GM13977 (cell line): Measurements from ENCODE around the gene PLXNB2.

Experiments
- DNase-seq: peaks from one replicate; pipeline ENCODE4 v3.0.0; 2012; ENCODE audit warnings: low spot score
- in situ Hi-C: fragments of 300-500 bp; cut with MboI; formaldehyde crosslinking; loops from one replicate; pipeline ENCODE4 v1.12.0; 2022; ENCODE audit warnings: low sequenced_read_pairs, low pct_unique_long_range_greater_than_20kb, mixed read lengths, inconsistent platforms; ENCODE audit not compliant: unreplicated experiment
- TF ChIP-seq, protein P1 (sequence below): IDR thresholded peaks from 2 replicates; pipeline ENCODE4 v1.5.1; 2012; ENCODE audit warnings: mild to moderate bottlenecking, control low read depth; ENCODE audit not compliant: insufficient read depth; ENCODE audit errors: extremely low read depth, missing control alignments

PLXNB2 gene

DNA sequence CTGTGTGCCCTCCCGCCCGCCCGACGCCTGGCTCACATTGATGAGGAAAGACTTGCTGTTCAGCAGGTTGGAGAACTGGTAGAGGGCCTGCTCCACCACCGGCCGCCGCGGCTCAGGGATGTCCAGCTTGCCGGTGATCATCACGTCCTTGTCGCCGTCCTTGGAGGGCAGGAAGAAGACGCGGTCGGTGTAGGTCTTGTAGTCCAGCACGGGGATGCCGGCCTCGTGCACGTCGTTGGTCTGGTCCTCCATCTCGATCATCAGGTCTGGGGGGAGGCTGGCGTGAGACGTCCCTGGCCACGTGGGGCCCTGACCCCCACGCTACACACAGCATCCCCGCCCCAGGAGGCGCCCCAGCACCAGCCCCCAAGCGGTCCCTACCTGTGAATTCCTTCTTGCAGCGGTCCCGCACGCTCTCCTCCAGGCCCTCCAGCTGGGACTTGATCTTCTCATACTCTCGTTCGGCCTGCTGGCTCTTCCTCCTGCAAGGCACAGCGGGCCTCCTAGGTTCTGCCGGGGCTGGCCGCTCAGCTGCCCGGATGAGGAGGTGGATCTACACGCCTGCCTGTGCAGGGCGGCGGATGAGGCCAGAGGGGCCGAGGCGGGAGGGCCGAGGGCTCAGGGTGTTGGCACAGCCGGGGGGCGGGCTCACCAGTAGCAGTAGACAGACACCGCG is 26.6 kb downstream of the PLXNB2 start:
- no peak for DNase-seq
- in situ Hi-C loops = no loop called here
- TF ChIP-seq, protein P1, sequence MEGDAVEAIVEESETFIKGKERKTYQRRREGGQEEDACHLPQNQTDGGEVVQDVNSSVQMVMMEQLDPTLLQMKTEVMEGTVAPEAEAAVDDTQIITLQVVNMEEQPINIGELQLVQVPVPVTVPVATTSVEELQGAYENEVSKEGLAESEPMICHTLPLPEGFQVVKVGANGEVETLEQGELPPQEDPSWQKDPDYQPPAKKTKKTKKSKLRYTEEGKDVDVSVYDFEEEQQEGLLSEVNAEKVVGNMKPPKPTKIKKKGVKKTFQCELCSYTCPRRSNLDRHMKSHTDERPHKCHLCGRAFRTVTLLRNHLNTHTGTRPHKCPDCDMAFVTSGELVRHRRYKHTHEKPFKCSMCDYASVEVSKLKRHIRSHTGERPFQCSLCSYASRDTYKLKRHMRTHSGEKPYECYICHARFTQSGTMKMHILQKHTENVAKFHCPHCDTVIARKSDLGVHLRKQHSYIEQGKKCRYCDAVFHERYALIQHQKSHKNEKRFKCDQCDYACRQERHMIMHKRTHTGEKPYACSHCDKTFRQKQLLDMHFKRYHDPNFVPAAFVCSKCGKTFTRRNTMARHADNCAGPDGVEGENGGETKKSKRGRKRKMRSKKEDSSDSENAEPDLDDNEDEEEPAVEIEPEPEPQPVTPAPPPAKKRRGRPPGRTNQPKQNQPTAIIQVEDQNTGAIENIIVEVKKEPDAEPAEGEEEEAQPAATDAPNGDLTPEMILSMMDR = no peak

DNA sequence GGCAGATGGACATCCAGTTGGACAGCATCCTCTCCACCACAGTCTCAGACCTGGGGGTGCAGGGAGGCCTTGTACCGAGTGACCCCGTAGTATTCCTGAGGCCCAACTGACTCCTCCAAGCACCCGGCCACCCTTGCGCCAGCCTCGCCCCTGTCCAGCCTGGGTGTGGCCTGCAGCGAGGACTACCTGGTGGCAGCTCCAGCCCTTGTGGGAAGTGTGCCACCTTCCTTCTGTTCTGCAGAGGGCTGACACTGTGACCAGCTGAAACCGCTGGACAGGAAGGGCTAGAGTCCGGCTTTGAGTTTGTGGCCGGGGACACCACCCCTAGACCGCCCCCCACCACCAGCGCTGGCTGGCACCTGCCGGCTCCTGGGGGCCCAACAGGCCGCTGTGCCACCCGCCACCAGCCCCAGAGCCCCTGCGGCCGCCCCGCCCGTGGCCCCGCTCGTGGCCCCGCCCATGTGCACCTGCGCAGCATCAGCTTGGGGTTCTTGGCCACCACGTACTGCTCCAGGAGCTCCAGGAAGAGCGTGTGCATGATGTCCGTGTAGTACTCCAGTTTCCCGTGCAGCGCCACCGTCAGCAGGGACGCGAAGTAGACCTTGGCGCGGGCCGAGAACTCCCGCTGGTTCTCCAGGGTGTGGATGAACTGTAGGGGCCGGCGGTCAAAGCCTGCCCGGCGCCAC is 27.3 kb downstream of the PLXNB2 start:
- TF ChIP-seq, protein P1 = no peak
- in situ Hi-C loops = no loop called here
- no peak for DNase-seq

DNA sequence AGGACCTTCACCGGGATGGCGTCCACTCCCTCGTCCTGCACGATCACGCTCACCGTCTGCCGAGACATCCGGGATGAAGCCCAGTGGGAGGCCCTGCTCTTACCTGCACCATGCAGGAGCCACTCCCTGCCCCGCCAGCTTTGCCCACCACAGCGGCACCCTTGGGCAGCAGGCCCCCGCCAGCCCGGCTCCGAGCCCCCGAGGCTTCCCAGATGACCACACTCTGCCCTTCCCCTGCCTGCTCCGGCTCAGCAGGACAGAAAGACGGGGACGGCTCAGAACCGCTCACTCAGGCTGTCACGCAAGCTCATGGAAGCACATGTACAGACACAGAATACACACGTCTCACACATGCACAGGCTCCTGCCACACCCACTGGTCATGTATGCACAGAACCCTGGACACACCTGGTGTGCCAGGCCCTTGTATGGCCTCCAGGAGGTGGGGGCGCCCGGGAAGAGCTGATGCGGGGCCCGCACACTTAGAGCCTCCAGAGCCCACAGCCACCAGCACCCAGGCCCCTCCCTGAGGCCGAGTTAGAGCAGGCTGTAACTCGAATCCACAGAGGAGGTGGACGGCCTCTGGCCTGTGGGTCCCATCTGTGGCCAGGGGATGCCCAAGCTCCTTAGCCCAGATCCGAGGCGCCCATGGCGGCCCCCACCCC is 28.4 kb downstream of the PLXNB2 start:
- no peak for DNase-seq
- TF ChIP-seq, protein P1 = no peak
- in situ Hi-C loops = loop anchor here (10.0 kb wide), 1 partner anchor 46 kb away; the partner anchor contains the start of gene DENND6B

DNA sequence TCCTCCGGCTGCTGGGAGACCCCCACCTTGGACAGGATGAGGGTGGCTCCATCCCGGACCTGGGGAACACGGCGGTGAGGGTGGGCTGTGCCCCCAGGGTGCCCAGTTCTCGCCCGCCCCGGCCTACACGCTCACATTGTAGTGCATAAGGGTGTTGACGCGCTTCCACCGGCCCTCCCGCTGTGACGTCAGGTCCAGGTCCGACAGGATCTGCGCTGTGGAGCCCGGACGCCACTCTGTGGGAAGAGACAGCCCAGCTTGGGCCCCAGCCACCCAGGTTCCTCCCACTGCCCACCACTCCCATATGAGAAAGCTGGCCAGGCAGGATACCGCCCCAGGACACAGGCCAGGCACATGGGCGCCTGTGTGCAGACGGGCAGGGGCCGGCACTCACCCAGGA is 29.0 kb downstream of the PLXNB2 start:
- in situ Hi-C loops = loop anchor here (10.0 kb wide), 1 partner anchor 46 kb away; the partner anchor contains the start of gene DENND6B

DNA sequence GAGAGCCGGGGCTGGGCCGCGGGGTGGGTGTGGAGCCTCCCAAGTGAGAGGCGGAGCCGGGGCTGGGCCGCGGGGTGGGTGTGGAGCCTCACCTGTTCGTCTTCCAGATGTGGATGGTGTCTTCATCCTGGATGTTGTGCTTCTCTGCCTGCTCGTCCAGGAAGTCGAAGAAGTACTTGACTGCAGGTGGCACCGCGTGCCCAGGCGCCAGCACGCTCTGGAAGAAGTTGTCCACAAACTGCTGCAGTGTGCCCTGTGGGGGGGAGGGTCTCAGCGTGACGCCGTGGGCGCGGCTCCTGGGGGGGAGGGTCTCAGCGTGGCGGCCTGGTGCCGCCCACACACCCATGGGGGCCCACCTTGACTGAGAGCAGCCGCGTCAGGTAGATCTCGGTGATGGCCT is 29.7 kb downstream of the PLXNB2 start:
- in situ Hi-C loops = loop anchor here (10.0 kb wide), 1 partner anchor 47 kb away; the partner anchor contains the start of gene DENND6B
- no peak for DNase-seq
- TF ChIP-seq, protein P1 = no peak

More for the DNA sequence above, 29.0 kb downstream of the PLXNB2 start:
- TF ChIP-seq, protein P1 = no peak
- no peak for DNase-seq

DNA sequence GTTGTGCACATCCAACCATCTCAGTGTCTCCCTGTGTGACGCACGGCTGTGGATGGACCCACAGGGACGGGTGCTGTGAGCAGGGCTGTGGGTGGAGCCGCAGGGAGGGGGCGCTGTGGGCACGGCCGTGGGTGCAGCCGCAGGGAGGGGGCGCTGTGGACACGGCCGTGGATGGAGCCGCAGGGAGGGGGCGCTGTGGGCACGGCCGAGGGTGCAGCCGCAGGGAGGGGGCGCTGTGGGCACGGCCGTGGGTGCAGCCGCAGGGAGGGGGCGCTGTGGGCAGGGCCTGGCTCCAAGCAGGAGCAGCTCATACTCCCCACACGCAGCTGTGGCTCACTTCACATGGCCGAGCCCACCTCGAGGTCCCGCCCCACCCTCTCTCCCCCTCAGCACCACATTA is 31.3 kb downstream of the PLXNB2 start:
- DNase-seq = peak; percentile 79
- in situ Hi-C loops = loop anchor here (10.0 kb wide), 1 partner anchor 49 kb away; the partner anchor contains the start of gene DENND6B
- TF ChIP-seq, protein P1 = peak; percentile 73
